ENCODE data around the gene SUSD6. TPM values are rescaled to one million over a fixed set of nuclear protein-coding genes. Genes with fewer than 3 reads are reported as not detected.

The SUSD6 gene
- polyA plus RNA-seq, 1 donor from 2014 or later, result 14.3 TPM

GRCh38 chr14:69606258-69607184 lies 4.9 kb upstream of the SUSD6 start:
- Mint-ChIP-seq H3K9me3 (no peaks in the 10 kb centered on the region), H3K27me3 (no peaks in the 10 kb centered on the region), H3K36me3 (no peaks in the 10 kb centered on the region), H3K4me1 (peaks cover 0 to 12% (median 11%) of the 10 kb centered on the region in 3 donors), H3K4me3 (peak overlapping the region in 1 of 4 donors; percentile 55), H3K27ac (peak overlapping the region in 2 of 3 donors; percentile 47 to 54)

DNA sequence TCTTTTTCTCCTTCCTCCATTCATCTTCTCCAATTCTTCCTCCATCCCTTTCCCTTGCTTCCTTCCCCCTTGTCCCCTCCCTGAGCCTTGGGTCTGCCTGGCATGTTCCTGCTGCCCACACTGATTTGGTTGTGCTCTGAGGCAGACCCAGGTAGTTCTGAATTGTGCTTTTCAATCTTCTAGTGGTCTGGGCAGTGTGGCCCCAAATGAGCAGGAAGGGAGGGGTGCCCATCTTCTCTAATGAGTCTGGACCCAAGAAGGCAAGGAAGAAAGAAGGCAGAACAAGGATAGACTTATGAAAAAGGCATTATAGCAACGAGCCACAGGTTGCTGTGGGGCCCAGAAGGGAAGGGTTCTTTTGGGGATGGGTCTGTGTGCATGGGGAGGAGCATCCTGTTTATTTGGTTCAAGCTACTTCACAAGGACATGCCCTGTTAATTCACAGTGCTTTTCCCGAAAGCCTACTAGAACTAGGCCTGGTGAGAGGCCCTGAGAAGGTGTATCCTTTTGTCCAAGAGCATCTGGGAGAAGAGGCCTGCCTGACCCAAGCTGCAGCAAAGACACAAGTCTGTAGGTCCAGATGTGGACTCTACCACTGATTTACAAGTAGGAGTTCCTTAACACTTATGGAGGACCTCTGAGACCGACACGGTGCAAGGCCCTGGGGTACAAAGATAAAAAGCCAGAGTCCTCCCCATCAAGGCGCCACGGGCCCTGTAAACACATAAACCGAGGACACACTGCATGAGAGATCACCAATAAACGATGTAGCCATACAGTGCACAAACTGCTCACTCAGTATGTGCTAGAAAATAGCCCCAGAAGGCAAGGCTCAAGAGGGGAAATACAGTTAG lies 1.1 kb upstream of the SUSD6 start:
- Mint-ChIP-seq H3K27ac (peak overlapping the region; percentile 81 to 89 (median 89)), H3K36me3 (no peaks in the 10 kb centered on the region), H3K27me3 (no peaks in the 10 kb centered on the region), H3K9me3 (no peaks in the 10 kb centered on the region), H3K4me1 (peaks cover 20 to 35% (median 33%) of the 10 kb centered on the region in 3 donors), H3K4me3 (peak overlapping the region; percentile 75 to 92 (median 86))

DNA sequence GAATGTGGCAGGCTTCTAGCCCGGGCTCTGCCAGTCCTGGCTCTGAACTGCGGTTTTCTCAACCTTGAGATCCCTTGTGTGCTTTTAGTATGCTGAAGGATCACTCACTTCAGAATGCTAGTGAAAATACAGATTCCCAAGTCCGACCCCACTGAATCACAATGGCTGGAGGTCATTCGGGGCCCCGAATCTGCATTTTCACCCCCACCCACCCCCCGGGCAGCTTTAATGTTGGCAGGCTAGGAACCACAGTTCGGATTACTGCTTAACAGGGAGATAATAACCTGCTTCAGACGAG lies 573 bp upstream of the SUSD6 start:
- Mint-ChIP-seq H3K27me3 (no peaks in the 10 kb centered on the region), H3K9me3 (no peaks in the 10 kb centered on the region), H3K4me1 (peaks cover 25 to 41% (median 39%) of the 10 kb centered on the region in 3 donors), H3K36me3 (peaks cover 1% of the 10 kb centered on the region), H3K27ac (peak overlapping the region; percentile 81 to 89 (median 89)), H3K4me3 (peak overlapping the region; percentile 75 to 92 (median 86))

GRCh38 chr14:69612014-69612782 lies 802 bp downstream of the SUSD6 start:
- Mint-ChIP-seq H3K4me3 (peak overlapping the region; percentile 86 to 99 (median 96)), H3K4me1 (peaks cover 37 to 54% (median 52%) of the 10 kb centered on the region in 3 donors), H3K27me3 (no peaks in the 10 kb centered on the region), H3K36me3 (peaks cover 1% of the 10 kb centered on the region), H3K9me3 (no peaks in the 10 kb centered on the region), H3K27ac (peak overlapping the region; percentile 80 to 97 (median 90))

- Mint-ChIP-seq H3K36me3 (peaks cover 1% of the 10 kb centered on the region), H3K27me3 (no peaks in the 10 kb centered on the region), H3K27ac (peak overlapping the region; percentile 80 to 97 (median 90)), H3K4me3 (peak overlapping the region; percentile 86 to 99 (median 96)), H3K9me3 (no peaks in the 10 kb centered on the region), H3K4me1 (peaks cover 37 to 58% (median 58%) of the 10 kb centered on the region in 3 donors)
These were observed 1.4 kb downstream of the SUSD6 start for GRCh38 chr14:69612783-69613130.

DNA sequence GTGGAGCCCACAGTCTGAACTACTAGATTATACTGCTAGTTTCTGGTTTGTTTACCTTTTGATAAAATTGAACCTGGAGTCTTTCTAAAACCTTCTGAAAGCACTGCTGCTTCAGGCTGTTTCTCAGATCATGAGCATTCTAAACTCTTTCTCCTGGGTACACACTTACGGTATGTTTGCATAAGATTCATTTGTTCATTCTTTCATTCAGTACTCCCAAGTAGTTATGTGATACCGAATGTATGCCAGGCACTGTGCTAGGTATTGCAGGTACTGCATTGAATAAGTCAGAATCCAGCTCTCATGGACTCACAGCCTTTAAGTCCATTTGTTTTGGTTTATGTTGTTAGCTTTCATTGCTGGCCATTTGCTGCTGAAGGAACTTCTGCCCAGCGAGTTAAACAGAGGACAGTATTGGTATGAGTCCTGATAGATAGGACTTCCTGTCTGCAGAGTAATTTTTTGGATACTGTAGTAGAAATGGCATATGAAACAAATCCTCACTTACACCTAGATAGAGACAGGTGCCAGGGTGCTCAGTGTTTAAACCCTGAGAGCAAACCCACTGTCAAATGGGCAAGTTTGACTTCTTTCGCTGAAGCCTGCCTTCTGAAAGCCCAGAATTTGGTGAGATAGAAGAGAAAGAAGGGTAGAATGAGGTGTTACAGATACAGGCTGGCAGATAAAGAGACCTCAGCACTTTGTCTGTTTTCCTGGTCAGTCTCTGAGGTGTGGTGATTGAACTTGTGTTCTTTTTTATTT lies 2.1 kb downstream of the SUSD6 start:
- Mint-ChIP-seq H3K27ac (peak overlapping the region; percentile 80 to 98 (median 90)), H3K36me3 (peaks cover 1% of the 10 kb centered on the region), H3K4me1 (peaks cover 41 to 65% (median 63%) of the 10 kb centered on the region in 3 donors), H3K27me3 (no peaks in the 10 kb centered on the region), H3K9me3 (no peaks in the 10 kb centered on the region), H3K4me3 (peak overlapping the region; percentile 86 to 99 (median 96))

DNA sequence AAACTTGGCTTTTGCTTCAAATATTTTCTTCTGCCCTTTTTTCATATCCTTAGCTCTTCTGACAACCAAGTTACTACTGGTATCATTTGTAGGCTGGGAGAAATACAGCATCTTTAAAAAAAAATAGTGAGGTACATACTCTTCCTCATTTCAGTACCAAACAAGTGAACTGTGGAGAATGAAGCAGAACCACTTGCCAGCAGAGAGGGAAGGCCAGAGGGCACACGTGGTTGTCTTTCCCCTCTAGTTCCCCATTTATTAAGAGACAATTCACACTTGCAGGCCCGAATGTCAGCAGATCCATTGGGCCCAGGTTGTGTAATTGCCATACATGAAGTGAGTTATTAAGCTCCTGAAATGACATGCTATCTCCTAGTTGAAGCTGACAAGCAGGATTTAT lies 3.2 kb downstream of the SUSD6 start:
- Mint-ChIP-seq H3K36me3 (peaks cover 1% of the 10 kb centered on the region), H3K4me3 (peak overlapping the region; percentile 86 to 99 (median 96)), H3K9me3 (no peaks in the 10 kb centered on the region), H3K27ac (peak overlapping the region; percentile 80 to 98 (median 90)), H3K4me1 (peaks cover 47 to 74% (median 72%) of the 10 kb centered on the region in 3 donors), H3K27me3 (no peaks in the 10 kb centered on the region)

GRCh38 chr14:69615121-69615495 lies 3.7 kb downstream of the SUSD6 start:
- Mint-ChIP-seq H3K4me1 (peaks cover 50 to 78% (median 76%) of the 10 kb centered on the region in 3 donors), H3K27ac (peak overlapping the region; percentile 80 to 98 (median 90)), H3K27me3 (no peaks in the 10 kb centered on the region), H3K4me3 (peak overlapping the region; percentile 62 to 99 (median 91)), H3K9me3 (no peaks in the 10 kb centered on the region), H3K36me3 (peaks cover 5% of the 10 kb centered on the region)

DNA sequence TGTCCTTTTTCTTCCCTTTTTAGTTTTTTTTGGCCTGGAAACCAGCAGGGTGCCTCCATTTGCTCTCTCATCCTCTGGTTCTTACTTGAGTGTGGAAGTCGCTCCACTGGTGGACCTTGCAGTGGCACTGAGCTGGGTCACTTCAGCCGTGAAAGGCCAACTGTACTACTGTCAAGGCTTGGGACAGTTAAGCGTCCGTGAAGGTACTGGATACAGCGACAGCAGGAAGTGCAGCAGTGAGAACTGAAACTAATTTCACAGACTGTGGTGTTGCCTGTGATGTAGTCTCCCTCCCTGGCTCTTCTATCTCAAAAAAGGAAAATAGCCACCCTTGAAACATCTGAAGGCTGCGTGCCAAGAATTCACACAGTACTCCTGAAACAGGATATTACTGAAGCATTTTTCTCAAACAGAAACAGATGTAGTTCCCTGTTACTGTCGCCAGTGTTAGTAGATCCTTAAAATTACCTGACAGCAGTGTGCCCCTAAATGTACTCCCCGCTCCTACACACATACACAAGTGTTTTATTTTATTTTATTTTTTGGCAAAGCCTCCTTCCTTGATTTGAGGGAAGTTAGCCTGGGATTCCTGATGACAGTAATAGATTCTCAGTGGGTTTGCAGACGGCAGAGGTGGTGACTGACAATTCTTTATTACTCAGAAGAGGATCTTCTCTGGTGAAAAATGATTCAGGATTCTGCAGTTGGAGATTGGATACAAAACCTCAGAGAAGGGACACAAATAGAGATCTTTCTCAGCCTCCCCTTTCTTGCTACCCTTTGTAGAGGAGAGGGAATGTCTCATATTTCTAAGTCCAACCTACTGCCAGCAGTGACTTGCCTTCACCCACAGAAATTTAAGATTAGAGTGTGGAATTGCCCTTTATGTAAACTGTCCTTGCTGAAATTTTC lies 4.4 kb downstream of the SUSD6 start:
- H3K4me3 Mint-ChIP-seq, result peak overlapping the region; percentile 62 to 87 (median 86)
- peak overlapping the region; percentile 80 to 98 (median 90) for H3K27ac Mint-ChIP-seq
- H3K9me3 Mint-ChIP-seq, result no peaks in the 10 kb centered on the region
- H3K4me1 Mint-ChIP-seq, result peaks cover 54 to 79% (median 75%) of the 10 kb centered on the region in 3 donors
- no peaks in the 10 kb centered on the region for H3K27me3 Mint-ChIP-seq
- peaks cover 5% of the 10 kb centered on the region for H3K36me3 Mint-ChIP-seq

DNA sequence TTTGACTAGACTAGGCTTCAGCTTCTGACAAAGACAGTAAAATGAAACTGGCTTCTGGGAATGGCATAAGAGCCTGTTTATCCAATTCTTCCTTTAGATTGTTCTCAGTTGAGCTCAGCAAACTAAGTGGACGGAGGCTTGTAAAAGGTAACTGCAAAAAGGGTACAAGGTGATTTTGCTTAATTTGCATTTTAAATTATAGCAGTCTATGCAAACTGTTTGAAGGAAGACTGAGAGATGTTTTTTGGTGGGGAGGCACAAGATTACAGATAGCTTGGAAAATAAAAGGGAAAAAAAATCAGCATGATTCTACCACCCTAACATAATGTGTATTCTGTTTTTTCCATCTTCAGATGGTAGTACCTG lies 5.0 kb downstream of the SUSD6 start:
- H3K27me3 Mint-ChIP-seq, result no peaks in the 10 kb centered on the region
- peak overlapping the region; percentile 62 to 87 (median 86) for H3K4me3 Mint-ChIP-seq
- H3K4me1 Mint-ChIP-seq, result peaks cover 61 to 82% (median 79%) of the 10 kb centered on the region in 3 donors
- no peaks in the 10 kb centered on the region for H3K9me3 Mint-ChIP-seq
- H3K36me3 Mint-ChIP-seq, result peaks cover 5% of the 10 kb centered on the region
- H3K27ac Mint-ChIP-seq, result peak overlapping the region; percentile 80 to 98 (median 90)

- Mint-ChIP-seq H3K9me3 (no peaks in the 10 kb centered on the region), H3K36me3 (peaks cover 5% of the 10 kb centered on the region), H3K4me1 (peaks cover 63 to 91% (median 82%) of the 10 kb centered on the region in 3 donors), H3K27me3 (no peaks in the 10 kb centered on the region), H3K4me3 (peak overlapping the region in 3 of 4 donors; percentile 69 to 87 (median 86)), H3K27ac (peak overlapping the region; percentile 68 to 98 (median 90))
These were observed 6.4 kb downstream of the SUSD6 start for GRCh38 chr14:69617796-69618195.

- H3K4me3 Mint-ChIP-seq, result peak overlapping the region in 3 of 4 donors; percentile 3 to 67 (median 56)
- H3K9me3 Mint-ChIP-seq, result no peaks in the 10 kb centered on the region
- H3K27me3 Mint-ChIP-seq, result no peaks in the 10 kb centered on the region
- peak overlapping the region; percentile 41 to 98 (median 90) for H3K27ac Mint-ChIP-seq
- H3K4me1 Mint-ChIP-seq, result peaks cover 64 to 89% (median 77%) of the 10 kb centered on the region in 3 donors
- H3K36me3 Mint-ChIP-seq, result peaks cover 5% of the 10 kb centered on the region
These were observed 7.6 kb downstream of the SUSD6 start for GRCh38 chr14:69619012-69619411.

GRCh38 chr14:69620211-69620611 lies 8.8 kb downstream of the SUSD6 start:
- H3K27ac Mint-ChIP-seq, result peak overlapping the region; percentile 51 to 90 (median 84)
- peak overlapping the region in 3 of 4 donors; percentile 33 to 85 (median 77) for H3K4me3 Mint-ChIP-seq
- peaks cover 61 to 86% (median 80%) of the 10 kb centered on the region in 3 donors for H3K4me1 Mint-ChIP-seq
- H3K36me3 Mint-ChIP-seq, result peaks cover 5% of the 10 kb centered on the region
- no peaks in the 10 kb centered on the region for H3K9me3 Mint-ChIP-seq
- no peaks in the 10 kb centered on the region for H3K27me3 Mint-ChIP-seq

Data from IgD-negative memory B cell (primary cell).